Peyer's patch (tissue), 4 donors: Measurements from ENCODE around the gene CRACDL. TPM values are rescaled to one million over a fixed set of nuclear protein-coding genes. Genes with fewer than 3 reads are reported as not detected.

Experiments
- DNase-seq, 3 donors: peaks; one replicate each; pipeline ENCODE4 v3.0.0-alpha.2; 2017 to 2019
- H3K27ac ChIP-seq, 4 donors: fragments of 200-600 bp; sonication (generic); one replicate each; pipeline ENCODE4 v1.5.1; 2016 to 2019
- H3K27me3 ChIP-seq, 2 donors: fragments of 200-600 bp; sonication (generic); one replicate each; pipeline ENCODE4 v1.5.1; 2019
- H3K36me3 ChIP-seq, 3 donors: fragments of 200-600 bp; sonication (generic); one replicate each; pipeline ENCODE4 v1.5.1; 2016 to 2019
- H3K4me1 ChIP-seq, 4 donors: fragments of 200-600 bp; sonication (generic); one replicate each; pipeline ENCODE4 v1.5.1; 2016 to 2019
- H3K4me3 ChIP-seq, 4 donors: fragments of 200-600 bp; sonication (generic); 1 replicate in 3 of 4; 2 replicates in 1 of 4; pipeline ENCODE4 v1.5.1; 2016 to 2019; ENCODE audit warnings: mild to moderate bottlenecking in 1 of 4
- H3K9me3 ChIP-seq, 4 donors: fragments of 200-600 bp; sonication (generic); one replicate each; pipeline ENCODE4 v1.5.1; 2016 to 2019; ENCODE audit warnings: mild to moderate bottlenecking in 1 of 4
- POLR2A ChIP-seq, 2 donors: fragments of 450-650 bp; IDR thresholded peaks; one replicate each; pipeline ENCODE4 v1.5.1; 2017; ENCODE audit warnings: antibody characterized with exemption in 2 of 2, mild to moderate bottlenecking in 2 of 2, moderate library complexity in 2 of 2
- total RNA-seq, 4 donors: library from RNA; depleted of rRNA; stranded (reverse); fragments of >200 nt; gene quantifications; one replicate each; pipeline ENCODE4 v1.1.0, GENCODE V29; 2016
- TF ChIP-seq, protein P1 (sequence below), 6 experiments: fragments of 450-650 bp in 4 of 6; fragments of 200-600 bp in 2 of 6; sonication (generic) in 1 of 6; IDR thresholded peaks; one replicate each; pipeline ENCODE4 v1.5.1; 2017 to 2019; ENCODE audit warnings: antibody characterized with exemption in 6 of 6, mild to moderate bottlenecking in 3 of 6, moderate library complexity in 1 of 6

The CRACDL gene
- 10 to 100 TPM in 2 of 4 donors, 1 to 10 TPM in 2; 3.3 to 36.5 (median 10.2) TPM for total RNA-seq

- DNase-seq: peak in 1 of 3 donors; percentile 44
- Histone ChIP-seq H3K9me3 (no peaks in the 10 kb centered on the region), H3K4me1 (peaks cover 0 to 21% (median 7%) of the 10 kb centered on the region in 4 donors), H3K27me3 (peaks cover 0 to 12% of the 10 kb centered on the region in 2 donors), H3K27ac (no peak within 1 kb of the TSS), H3K4me3 (peak within 1 kb of the TSS; percentile 10 to 60 (median 52)), H3K36me3 (no peaks in the 10 kb centered on the region)
- no peak for TF ChIP-seq POLR2A (IDR thresholded peaks at IDR 0.05)
- TF ChIP-seq, protein P1, sequence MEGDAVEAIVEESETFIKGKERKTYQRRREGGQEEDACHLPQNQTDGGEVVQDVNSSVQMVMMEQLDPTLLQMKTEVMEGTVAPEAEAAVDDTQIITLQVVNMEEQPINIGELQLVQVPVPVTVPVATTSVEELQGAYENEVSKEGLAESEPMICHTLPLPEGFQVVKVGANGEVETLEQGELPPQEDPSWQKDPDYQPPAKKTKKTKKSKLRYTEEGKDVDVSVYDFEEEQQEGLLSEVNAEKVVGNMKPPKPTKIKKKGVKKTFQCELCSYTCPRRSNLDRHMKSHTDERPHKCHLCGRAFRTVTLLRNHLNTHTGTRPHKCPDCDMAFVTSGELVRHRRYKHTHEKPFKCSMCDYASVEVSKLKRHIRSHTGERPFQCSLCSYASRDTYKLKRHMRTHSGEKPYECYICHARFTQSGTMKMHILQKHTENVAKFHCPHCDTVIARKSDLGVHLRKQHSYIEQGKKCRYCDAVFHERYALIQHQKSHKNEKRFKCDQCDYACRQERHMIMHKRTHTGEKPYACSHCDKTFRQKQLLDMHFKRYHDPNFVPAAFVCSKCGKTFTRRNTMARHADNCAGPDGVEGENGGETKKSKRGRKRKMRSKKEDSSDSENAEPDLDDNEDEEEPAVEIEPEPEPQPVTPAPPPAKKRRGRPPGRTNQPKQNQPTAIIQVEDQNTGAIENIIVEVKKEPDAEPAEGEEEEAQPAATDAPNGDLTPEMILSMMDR (IDR thresholded peaks at IDR 0.05): no peak
These were observed at the start of gene CRACDL for GRCh38 chr2:98935777-98936352. CRACDL (minus strand) TSS chr2:98936225; CDS start chr2:98846800, 89,425 bp downstream.

- peaks cover 0 to 9% (median 3%) of the 10 kb centered on the region in 4 donors for H3K9me3 ChIP-seq
- H3K4me3 ChIP-seq: no peak overlapping the region
- H3K27me3 ChIP-seq: no peaks in the 10 kb centered on the region
- DNase-seq: no peak
- no peak for TF ChIP-seq POLR2A (IDR thresholded peaks at IDR 0.05)
- TF ChIP-seq, protein P1 (IDR thresholded peaks at IDR 0.05): no peak
- no peak overlapping the region for H3K27ac ChIP-seq
- H3K4me1 ChIP-seq: no peaks in the 10 kb centered on the region
- no peaks in the 10 kb centered on the region for H3K36me3 ChIP-seq
These were observed 39.6 kb upstream of the CRACDL start for GRCh38 chr2:98975611-98976010.

DNA sequence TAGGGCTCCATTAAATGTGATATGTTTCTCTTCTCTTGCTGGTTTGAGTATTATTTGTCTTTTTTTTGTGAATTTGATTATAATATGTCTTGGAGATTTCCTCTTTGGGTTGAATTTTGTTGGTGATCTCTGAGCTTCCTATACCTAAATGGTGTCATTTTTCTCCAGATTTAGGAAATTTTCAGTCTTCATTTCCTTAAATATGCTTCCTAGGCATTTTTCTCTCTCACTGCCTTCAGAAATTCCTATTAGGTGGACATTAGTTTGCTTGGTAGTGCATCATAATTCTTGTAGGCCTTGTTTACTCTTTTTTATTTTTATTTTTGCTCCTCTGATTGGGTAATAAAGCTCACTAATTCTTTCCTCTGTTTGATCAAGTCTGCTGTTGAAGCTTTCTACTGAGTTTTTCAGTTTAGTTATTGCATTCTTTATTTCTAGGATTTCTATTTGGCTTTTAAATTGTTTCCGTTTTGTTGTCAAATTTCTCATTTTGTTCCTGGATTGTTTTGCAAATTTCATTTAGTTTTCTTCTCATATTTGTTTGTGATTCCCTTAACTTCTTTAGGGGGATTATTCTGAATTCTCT lies 36.6 kb upstream of the CRACDL start:
- Histone ChIP-seq H3K4me3 (no peak overlapping the region), H3K36me3 (no peaks in the 10 kb centered on the region), H3K9me3 (peaks cover 0 to 11% (median 2%) of the 10 kb centered on the region in 4 donors), H3K27ac (no peak overlapping the region), H3K27me3 (no peaks in the 10 kb centered on the region), H3K4me1 (no peaks in the 10 kb centered on the region)
- TF ChIP-seq POLR2A (IDR thresholded peaks at IDR 0.05): no peak
- TF ChIP-seq, protein P1 (IDR thresholded peaks at IDR 0.05): no peak
- DNase-seq: no peak

DNA sequence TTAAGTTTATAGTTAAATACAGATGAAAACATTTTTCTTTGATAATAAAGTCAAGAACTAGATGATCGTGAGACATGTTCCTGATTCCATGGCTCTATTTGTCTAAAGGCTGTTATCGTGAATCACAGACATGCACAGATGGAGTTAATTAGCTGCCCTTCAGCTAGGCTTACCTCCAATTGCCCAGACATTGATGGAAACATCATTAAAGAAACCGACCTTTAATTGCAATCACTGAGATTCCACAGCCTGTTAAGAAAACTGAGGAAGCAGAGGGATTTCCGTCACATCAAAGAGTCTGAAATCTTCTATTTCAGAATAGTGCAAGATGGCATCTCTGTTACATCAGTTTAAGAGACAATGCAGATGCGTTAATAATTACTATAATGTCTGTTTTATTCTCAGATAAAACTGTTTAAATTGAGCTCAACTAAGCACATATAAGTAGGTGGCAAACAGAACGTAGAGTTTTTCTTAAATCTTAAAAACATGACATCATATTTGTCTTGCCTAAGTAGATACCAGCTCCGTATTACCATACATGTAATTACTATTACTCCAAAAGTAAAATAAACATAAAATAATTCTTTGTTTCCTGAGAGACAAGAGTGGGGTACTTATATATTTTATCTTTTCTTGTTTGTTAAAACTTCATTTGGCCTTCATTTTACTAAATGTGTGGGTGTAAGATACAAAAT lies 23.9 kb upstream of the CRACDL start:
- H3K4me1 ChIP-seq: no peaks in the 10 kb centered on the region
- H3K9me3 ChIP-seq: no peaks in the 10 kb centered on the region
- TF ChIP-seq, protein P1 (IDR thresholded peaks at IDR 0.05): no peak
- TF ChIP-seq POLR2A (IDR thresholded peaks at IDR 0.05): no peak
- H3K27me3 ChIP-seq: no peaks in the 10 kb centered on the region
- no peak overlapping the region for H3K4me3 ChIP-seq
- H3K36me3 ChIP-seq: no peaks in the 10 kb centered on the region
- no peak overlapping the region for H3K27ac ChIP-seq
- no peak for DNase-seq

GRCh38 chr2:98952966-98953365 lies 16.9 kb upstream of the CRACDL start:
- Histone ChIP-seq H3K27ac (no peak overlapping the region), H3K36me3 (no peaks in the 10 kb centered on the region), H3K9me3 (no peaks in the 10 kb centered on the region), H3K4me1 (no peaks in the 10 kb centered on the region), H3K4me3 (no peak overlapping the region), H3K27me3 (no peaks in the 10 kb centered on the region)
- TF ChIP-seq, protein P1 (IDR thresholded peaks at IDR 0.05): no peak
- no peak for TF ChIP-seq POLR2A (IDR thresholded peaks at IDR 0.05)
- DNase-seq: no peak
